Peyer's patch (tissue), 4 donors: ENCODE measurements around the gene EBP. TPM values are rescaled to one million over a fixed set of nuclear protein-coding genes. Genes with fewer than 3 reads are reported as not detected.

ENCODE experiments used
- DNase-seq, 3 donors: peaks; one replicate each; pipeline ENCODE4 v3.0.0-alpha.2; 2017 to 2019
- H3K27ac ChIP-seq, 4 donors: fragments of 200-600 bp; sonication (generic); one replicate each; pipeline ENCODE4 v1.5.1; 2016 to 2019
- H3K27me3 ChIP-seq, 2 donors: fragments of 200-600 bp; sonication (generic); one replicate each; pipeline ENCODE4 v1.5.1; 2019
- H3K36me3 ChIP-seq, 3 donors: fragments of 200-600 bp; sonication (generic); one replicate each; pipeline ENCODE4 v1.5.1; 2016 to 2019
- H3K4me1 ChIP-seq, 4 donors: fragments of 200-600 bp; sonication (generic); one replicate each; pipeline ENCODE4 v1.5.1; 2016 to 2019
- H3K4me3 ChIP-seq, 4 donors: fragments of 200-600 bp; sonication (generic); 1 replicate in 3 of 4; 2 replicates in 1 of 4; pipeline ENCODE4 v1.5.1; 2016 to 2019; ENCODE audit warnings: mild to moderate bottlenecking in 1 of 4
- H3K9me3 ChIP-seq, 4 donors: fragments of 200-600 bp; sonication (generic); one replicate each; pipeline ENCODE4 v1.5.1; 2016 to 2019; ENCODE audit warnings: mild to moderate bottlenecking in 1 of 4
- CTCF ChIP-seq, 6 experiments: fragments of 450-650 bp in 4 of 6; fragments of 200-600 bp in 2 of 6; sonication (generic) in 1 of 6; IDR thresholded peaks; one replicate each; pipeline ENCODE4 v1.5.1; 2017 to 2019; ENCODE audit warnings: antibody characterized with exemption in 6 of 6, mild to moderate bottlenecking in 3 of 6, moderate library complexity in 1 of 6
- POLR2A ChIP-seq, 2 donors: fragments of 450-650 bp; IDR thresholded peaks; one replicate each; pipeline ENCODE4 v1.5.1; 2017; ENCODE audit warnings: antibody characterized with exemption in 2 of 2, mild to moderate bottlenecking in 2 of 2, moderate library complexity in 2 of 2
- total RNA-seq, 4 donors: library from RNA; depleted of rRNA; stranded (reverse); fragments of >200 nt; gene quantifications; one replicate each; pipeline ENCODE4 v1.1.0, GENCODE V29; 2016

EBP gene
- total RNA-seq, 4 donors from 2014 or later: 47.0 to 189 (median 134) TPM

- Histone ChIP-seq H3K4me3 (no peak overlapping the region), H3K27ac (no peak overlapping the region), H3K36me3 (no peaks in the 10 kb centered on the region), H3K27me3 (no peaks in the 10 kb centered on the region), H3K4me1 (no peaks in the 10 kb centered on the region), H3K9me3 (no peaks in the 10 kb centered on the region)
- DNase-seq: no peak
- TF ChIP-seq CTCF (IDR thresholded peaks at IDR 0.05) (no peak), POLR2A (IDR thresholded peaks at IDR 0.05) (no peak)
Measured at GRCh38 chrX:48496660-48497059, 24.9 kb upstream of the EBP start.

- H3K27ac ChIP-seq: no peak overlapping the region
- H3K4me3 ChIP-seq: no peak overlapping the region
- H3K9me3 ChIP-seq: no peaks in the 10 kb centered on the region
- no peak for DNase-seq
- H3K36me3 ChIP-seq: no peaks in the 10 kb centered on the region
- TF ChIP-seq CTCF (IDR thresholded peaks at IDR 0.05): no peak
- no peak for TF ChIP-seq POLR2A (IDR thresholded peaks at IDR 0.05)
- H3K4me1 ChIP-seq: no peaks in the 10 kb centered on the region
- H3K27me3 ChIP-seq: no peaks in the 10 kb centered on the region
Measured at GRCh38 chrX:48497871-48498270, 23.7 kb upstream of the EBP start.

- Histone ChIP-seq H3K4me1 (no peaks in the 10 kb centered on the region), H3K9me3 (no peaks in the 10 kb centered on the region), H3K4me3 (no peak overlapping the region), H3K27ac (no peak overlapping the region), H3K36me3 (no peaks in the 10 kb centered on the region), H3K27me3 (no peaks in the 10 kb centered on the region)
- no peak for TF ChIP-seq CTCF (IDR thresholded peaks at IDR 0.05)
- no peak for TF ChIP-seq POLR2A (IDR thresholded peaks at IDR 0.05)
- no peak for DNase-seq
Measured at GRCh38 chrX:48498374-48498809, 23.2 kb upstream of the EBP start.

- H3K27ac ChIP-seq: no peak overlapping the region
- TF ChIP-seq POLR2A (IDR thresholded peaks at IDR 0.05) (no peak), CTCF (IDR thresholded peaks at IDR 0.05) (no peak)
- no peak for DNase-seq
- no peaks in the 10 kb centered on the region for H3K27me3 ChIP-seq
- no peaks in the 10 kb centered on the region for H3K36me3 ChIP-seq
- no peaks in the 10 kb centered on the region for H3K4me1 ChIP-seq
- H3K9me3 ChIP-seq: no peaks in the 10 kb centered on the region
- no peak overlapping the region for H3K4me3 ChIP-seq
Measured at GRCh38 chrX:48504261-48504660, 17.3 kb upstream of the EBP start.

GRCh38 chrX:48505481-48505880 is 16.1 kb upstream of the EBP start:
- no peak for DNase-seq
- no peak overlapping the region for H3K4me3 ChIP-seq
- TF ChIP-seq CTCF (IDR thresholded peaks at IDR 0.05): no peak
- no peak for TF ChIP-seq POLR2A (IDR thresholded peaks at IDR 0.05)
- no peaks in the 10 kb centered on the region for H3K27me3 ChIP-seq
- H3K4me1 ChIP-seq: peaks cover 0 to 5% (median 0%) of the 10 kb centered on the region in 4 donors
- no peaks in the 10 kb centered on the region for H3K36me3 ChIP-seq
- no peaks in the 10 kb centered on the region for H3K9me3 ChIP-seq
- no peak overlapping the region for H3K27ac ChIP-seq

GRCh38 chrX:48507246-48507645 is 14.4 kb upstream of the EBP start:
- TF ChIP-seq CTCF (IDR thresholded peaks at IDR 0.05): no peak
- no peak for TF ChIP-seq POLR2A (IDR thresholded peaks at IDR 0.05)
- Histone ChIP-seq H3K4me1 (peaks cover 0 to 5% (median 0%) of the 10 kb centered on the region in 4 donors), H3K9me3 (no peaks in the 10 kb centered on the region), H3K27ac (no peak overlapping the region), H3K27me3 (no peaks in the 10 kb centered on the region), H3K36me3 (no peaks in the 10 kb centered on the region), H3K4me3 (no peak overlapping the region)
- DNase-seq: no peak
